ENCODE results near the gene COPS9.

- TF ChIP-seq CTCF (IDR thresholded peaks at IDR 0.05) (no peak), EZH2 (IDR thresholded peaks at IDR 0.05; ENCODE audit: borderline replicate concordance, insufficient read depth, low read depth, low read length, poor library complexity, severe bottlenecking) (no peak)
Observed at GRCh38 chr2:240138254-240138984, 2.3 kb upstream of the COPS9 start.

Data from B cell (primary cell).